Gastrocnemius medialis (tissue), 4 donors: ENCODE results near the gene GRAP2. TPM values are rescaled to one million over a fixed set of nuclear protein-coding genes. Genes with fewer than 3 reads are reported as not detected.

Source experiments
- ATAC-seq, 2 donors: fragments of 150-250 bp; one replicate each; pipeline ENCODE4 v1.9.1; 2016
- DNase-seq, 2 donors: peaks; one replicate each; pipeline ENCODE4 v3.0.0-alpha.2; 2019
- H3K27ac ChIP-seq, 4 donors: fragments of 200-600 bp; sonication (generic); 1 replicate in 1 of 4; 2 replicates in 3 of 4; pipeline ENCODE4 v1.5.1; 2016 to 2018; ENCODE audit warnings: mild to moderate bottlenecking in 2 of 4, moderate library complexity in 1 of 4
- H3K27me3 ChIP-seq, 3 donors: fragments of 200-600 bp; sonication (generic) in 2 of 3; 1 replicate in 1 of 3; 2 replicates in 2 of 3; pipeline versions ENCODE4 v1.5.1 to v1.6.0; 2016 to 2019; ENCODE audit warnings: mild to moderate bottlenecking in 1 of 3, moderate library complexity in 1 of 3
- H3K36me3 ChIP-seq, 2 donors: fragments of 200-600 bp; sonication (generic) in 1 of 2; one replicate each; pipeline ENCODE4 v1.5.1; 2017 to 2018
- H3K4me1 ChIP-seq, 2 donors: fragments of 200-600 bp; sonication (generic) in 1 of 2; one replicate each; pipeline ENCODE4 v1.5.1; 2016 to 2017; ENCODE audit warnings: mild to moderate bottlenecking in 2 of 2
- H3K4me3 ChIP-seq, 4 donors: fragments of 200-600 bp; sonication (generic) in 3 of 4; 1 replicate in 1 of 4; 2 replicates in 3 of 4; pipeline ENCODE4 v1.5.1; 2016 to 2019; ENCODE audit warnings: mild to moderate bottlenecking in 2 of 4
- H3K9me3 ChIP-seq, 3 donors: fragments of 200-600 bp; sonication (generic) in 2 of 3; 1 replicate in 1 of 3; 2 replicates in 2 of 3; pipeline ENCODE4 v1.5.1; 2016 to 2019
- POLR2A ChIP-seq, 2 donors: fragments of 450-650 bp; IDR thresholded peaks; one replicate each; pipeline ENCODE4 v1.6.1; 2017; ENCODE audit warnings: antibody characterized with exemption in 2 of 2, mild to moderate bottlenecking in 2 of 2, moderate library complexity in 2 of 2
- in situ Hi-C, 4 donors: fragments of 200-750 bp; cut with MboI; loops; one replicate each; pipeline versions ENCODE4 v1.15.0 to v1.8.0; 2017; ENCODE audit warnings: low sequenced_read_pairs in 4 of 4
- intact Hi-C: fragments of 100-400 bp; cut with DNase I; formaldehyde crosslinking; loops from one replicate; pipeline ENCODE4 v1.15.1; 2023; ENCODE audit warnings: low total_unique reads
- total RNA-seq, 4 donors: library from RNA; depleted of rRNA; stranded (reverse); fragments of >200 nt; gene quantifications; one replicate each; pipeline versions ENCODE4 v1.1.0 to v1.2.3, GENCODE V29; 2016
- TF ChIP-seq, protein P1 (sequence below), 5 experiments: fragments of 450-650 bp in 3 of 5; fragments of 200-600 bp in 2 of 5; sonication (generic) in 2 of 5; IDR thresholded peaks in 4 of 5; conservative IDR thresholded peaks in 1 of 5; 1 replicate in 4 of 5; 2 replicates in 1 of 5; pipeline ENCODE4 v1.5.1; 2016 to 2019; ENCODE audit warnings: antibody characterized with exemption in 5 of 5, mild to moderate bottlenecking in 3 of 5, moderate library complexity in 3 of 5

The GRAP2 gene
- total RNA-seq, 4 donors from 2014 or later, result 0.07 to 0.97 TPM; not detected in 2

DNA sequence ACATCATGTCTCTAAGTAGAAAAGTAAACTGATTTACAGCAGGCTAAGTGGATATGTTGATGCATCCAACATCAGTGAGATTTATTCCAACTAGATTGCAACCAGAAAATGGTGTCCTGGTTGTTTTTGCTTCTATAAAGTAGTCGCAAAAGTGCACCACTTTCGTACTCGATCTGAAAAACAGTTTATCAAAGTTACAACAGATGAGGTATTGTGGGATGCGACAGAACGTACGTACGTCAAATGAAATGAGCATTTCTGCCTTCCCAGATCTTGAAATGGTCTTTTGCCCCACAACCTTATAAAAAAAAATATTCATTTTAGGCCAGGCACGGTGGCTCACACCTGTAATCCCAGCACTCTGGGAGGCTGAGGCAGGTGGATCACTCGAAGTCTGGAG, 13.7 kb downstream of the GRAP2 start:
- intact Hi-C loops, result no loop called here
- H3K27me3 ChIP-seq, result peaks cover 7 to 22% (median 21%) of the 10 kb centered on the region in 3 donors

GRCh38 chr22:39915295-39915726, 14.4 kb downstream of the GRAP2 start:
- Histone ChIP-seq H3K36me3 (no peaks in the 10 kb centered on the region), H3K4me3 (no peak overlapping the region), H3K9me3 (no peaks in the 10 kb centered on the region), H3K27ac (no peak overlapping the region), H3K4me1 (no peaks in the 10 kb centered on the region), H3K27me3 (peaks cover 7 to 21% (median 21%) of the 10 kb centered on the region in 3 donors)
- DNase-seq, result no peak
- no peak for TF ChIP-seq POLR2A (IDR thresholded peaks at IDR 0.05)
- TF ChIP-seq, protein P1, sequence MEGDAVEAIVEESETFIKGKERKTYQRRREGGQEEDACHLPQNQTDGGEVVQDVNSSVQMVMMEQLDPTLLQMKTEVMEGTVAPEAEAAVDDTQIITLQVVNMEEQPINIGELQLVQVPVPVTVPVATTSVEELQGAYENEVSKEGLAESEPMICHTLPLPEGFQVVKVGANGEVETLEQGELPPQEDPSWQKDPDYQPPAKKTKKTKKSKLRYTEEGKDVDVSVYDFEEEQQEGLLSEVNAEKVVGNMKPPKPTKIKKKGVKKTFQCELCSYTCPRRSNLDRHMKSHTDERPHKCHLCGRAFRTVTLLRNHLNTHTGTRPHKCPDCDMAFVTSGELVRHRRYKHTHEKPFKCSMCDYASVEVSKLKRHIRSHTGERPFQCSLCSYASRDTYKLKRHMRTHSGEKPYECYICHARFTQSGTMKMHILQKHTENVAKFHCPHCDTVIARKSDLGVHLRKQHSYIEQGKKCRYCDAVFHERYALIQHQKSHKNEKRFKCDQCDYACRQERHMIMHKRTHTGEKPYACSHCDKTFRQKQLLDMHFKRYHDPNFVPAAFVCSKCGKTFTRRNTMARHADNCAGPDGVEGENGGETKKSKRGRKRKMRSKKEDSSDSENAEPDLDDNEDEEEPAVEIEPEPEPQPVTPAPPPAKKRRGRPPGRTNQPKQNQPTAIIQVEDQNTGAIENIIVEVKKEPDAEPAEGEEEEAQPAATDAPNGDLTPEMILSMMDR (IDR thresholded peaks at IDR 0.05 in 4 of 5, conservative IDR thresholded peaks at IDR 0.05 in 1 of 5), result no peak
- no peak for ATAC-seq
- intact Hi-C loops (no loop called here), in situ Hi-C loops (no loop called here)

More for the DNA sequence above, 13.7 kb downstream of the GRAP2 start:
- no peak overlapping the region for H3K27ac ChIP-seq
- H3K4me1 ChIP-seq, result no peaks in the 10 kb centered on the region
- TF ChIP-seq, protein P1 (IDR thresholded peaks at IDR 0.05 in 4 of 5, conservative IDR thresholded peaks at IDR 0.05 in 1 of 5), result no peak
- no peak for TF ChIP-seq POLR2A (IDR thresholded peaks at IDR 0.05)
- ATAC-seq (no peak), DNase-seq (no peak)
- no peak overlapping the region for H3K4me3 ChIP-seq
- H3K36me3 ChIP-seq, result no peaks in the 10 kb centered on the region
- H3K9me3 ChIP-seq, result no peaks in the 10 kb centered on the region
- in situ Hi-C loops, result no loop called here

DNA sequence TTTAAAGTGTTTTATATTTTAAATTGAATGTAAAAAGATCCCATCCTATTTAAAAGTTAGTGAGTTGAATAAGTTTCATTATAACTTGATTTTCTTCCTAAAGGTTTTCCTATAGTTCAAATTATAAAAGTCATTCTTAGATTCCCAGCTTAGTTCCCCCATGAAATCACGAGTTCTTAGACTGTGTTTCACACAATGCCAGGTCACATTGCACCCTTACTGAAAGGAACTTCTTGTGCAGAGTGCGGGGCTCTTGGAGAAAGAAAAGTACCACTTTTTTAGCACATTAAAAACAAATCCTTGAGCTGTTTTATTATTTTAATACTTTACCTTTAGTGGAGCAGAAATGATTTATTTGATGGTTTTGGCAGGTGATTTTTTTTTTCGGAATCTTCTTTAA, 15.6 kb downstream of the GRAP2 start:
- H3K4me3 ChIP-seq, result no peak overlapping the region
- DNase-seq (no peak), ATAC-seq (no peak)
- no peaks in the 10 kb centered on the region for H3K36me3 ChIP-seq
- peaks cover 7 to 24% (median 23%) of the 10 kb centered on the region in 3 donors for H3K27me3 ChIP-seq
- in situ Hi-C loops, result no loop called here
- no peaks in the 10 kb centered on the region for H3K4me1 ChIP-seq
- H3K27ac ChIP-seq, result no peak overlapping the region
- TF ChIP-seq, protein P1 (IDR thresholded peaks at IDR 0.05 in 4 of 5, conservative IDR thresholded peaks at IDR 0.05 in 1 of 5), result no peak
- no peak for TF ChIP-seq POLR2A (IDR thresholded peaks at IDR 0.05)
- H3K9me3 ChIP-seq, result no peaks in the 10 kb centered on the region
- intact Hi-C loops, result no loop called here

DNA sequence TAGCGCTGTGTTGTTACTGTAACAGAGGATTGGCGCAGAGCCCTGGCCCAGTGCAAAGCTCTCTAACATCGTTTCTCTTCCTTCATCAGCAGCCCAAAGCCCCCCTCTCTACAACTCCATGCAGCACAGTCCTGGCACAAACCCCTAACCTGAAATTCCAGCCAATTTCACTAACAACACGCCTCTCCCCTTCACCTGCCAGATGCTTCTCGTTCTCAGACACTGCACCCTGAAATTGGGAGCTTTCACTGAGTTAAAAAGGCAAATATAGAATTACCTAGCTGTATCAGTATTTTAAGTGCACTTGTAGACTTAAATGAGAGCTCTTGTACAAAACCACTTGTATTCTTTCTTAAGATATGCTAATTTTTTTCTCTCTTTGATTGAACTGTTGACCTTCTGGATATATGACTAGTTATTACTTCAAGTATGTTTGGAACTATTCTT, 16.3 kb downstream of the GRAP2 start:
- TF ChIP-seq POLR2A (IDR thresholded peaks at IDR 0.05), result no peak
- TF ChIP-seq, protein P1 (IDR thresholded peaks at IDR 0.05 in 4 of 5, conservative IDR thresholded peaks at IDR 0.05 in 1 of 5), result no peak
- Histone ChIP-seq H3K4me3 (no peak overlapping the region), H3K36me3 (no peaks in the 10 kb centered on the region), H3K27ac (no peak overlapping the region), H3K4me1 (no peaks in the 10 kb centered on the region), H3K27me3 (peaks cover 1 to 22% (median 19%) of the 10 kb centered on the region in 3 donors), H3K9me3 (no peaks in the 10 kb centered on the region)
- intact Hi-C loops (no loop called here), in situ Hi-C loops (no loop called here)
- DNase-seq, result no peak
- ATAC-seq, result no peak
